Measurements from ENCODE around the gene RAD51.

GRCh38 chr15:40768521-40769273 is 73.7 kb downstream of the RAD51 start:
- TF ChIP-seq CTCF (IDR thresholded peaks at IDR 0.05; ENCODE audit: poor library complexity, severe bottlenecking): no peak
- no peak for TF ChIP-seq POLR2AphosphoS5 (IDR thresholded peaks at IDR 0.05)
- TF ChIP-seq EP300 (conservative IDR thresholded peaks at IDR 0.05; ENCODE audit: poor library complexity, severe bottlenecking): no peak
- TF ChIP-seq REST (IDR thresholded peaks at IDR 0.05; ENCODE audit: borderline replicate concordance): no peak
- no peak for TF ChIP-seq RAD21 (conservative IDR thresholded peaks at IDR 0.05)

Measured in neural cell (in vitro differentiated cells).